Measurements from ENCODE around the gene SLC12A8.

SLC12A8 gene

GRCh38 chr3:125186800-125187598 is 25.5 kb downstream of the SLC12A8 start:
- no peak for DNase-seq (ENCODE audit: low spot score)
- no peak for TF ChIP-seq CTCF (IDR thresholded peaks at IDR 0.05; ENCODE audit: extremely low read depth, missing control alignments)

- TF ChIP-seq CTCF (IDR thresholded peaks at IDR 0.05; ENCODE audit: extremely low read depth, missing control alignments): no peak
- peak; percentile 70 for DNase-seq (ENCODE audit: low spot score)
Observed at GRCh38 chr3:125186261-125186787, 26.2 kb downstream of the SLC12A8 start.

- DNase-seq (ENCODE audit: low spot score): no peak
Observed at GRCh38 chr3:125185805-125186204, 26.7 kb downstream of the SLC12A8 start.

GRCh38 chr3:125179884-125180240 is 32.7 kb downstream of the SLC12A8 start:
- TF ChIP-seq CTCF (IDR thresholded peaks at IDR 0.05; ENCODE audit: extremely low read depth, missing control alignments): no peak
- DNase-seq (ENCODE audit: low spot score): no peak

More at GRCh38 chr3:125185805-125186204, 26.7 kb downstream of the SLC12A8 start:
- no peak for TF ChIP-seq CTCF (IDR thresholded peaks at IDR 0.05; ENCODE audit: extremely low read depth, missing control alignments)

GRCh38 chr3:125179143-125179883 is 33.2 kb downstream of the SLC12A8 start:
- peak; percentile 61 for DNase-seq (ENCODE audit: low spot score)
- no peak for TF ChIP-seq CTCF (IDR thresholded peaks at IDR 0.05; ENCODE audit: extremely low read depth, missing control alignments)

GRCh38 chr3:125177746-125178145 is 34.8 kb downstream of the SLC12A8 start:
- no peak for DNase-seq (ENCODE audit: low spot score)

More at GRCh38 chr3:125177746-125178145, 34.8 kb downstream of the SLC12A8 start:
- TF ChIP-seq CTCF (IDR thresholded peaks at IDR 0.05; ENCODE audit: extremely low read depth, missing control alignments): no peak

Measured in GM20000 (cell line).